Measurements from ENCODE around the gene PTPN3.
"Not testable (repeated sequence)": the region's sequence is repeated elsewhere in the genome, so short reads cannot be mapped to it uniquely, and the experiment has no call there.

The PTPN3 gene, protein sequence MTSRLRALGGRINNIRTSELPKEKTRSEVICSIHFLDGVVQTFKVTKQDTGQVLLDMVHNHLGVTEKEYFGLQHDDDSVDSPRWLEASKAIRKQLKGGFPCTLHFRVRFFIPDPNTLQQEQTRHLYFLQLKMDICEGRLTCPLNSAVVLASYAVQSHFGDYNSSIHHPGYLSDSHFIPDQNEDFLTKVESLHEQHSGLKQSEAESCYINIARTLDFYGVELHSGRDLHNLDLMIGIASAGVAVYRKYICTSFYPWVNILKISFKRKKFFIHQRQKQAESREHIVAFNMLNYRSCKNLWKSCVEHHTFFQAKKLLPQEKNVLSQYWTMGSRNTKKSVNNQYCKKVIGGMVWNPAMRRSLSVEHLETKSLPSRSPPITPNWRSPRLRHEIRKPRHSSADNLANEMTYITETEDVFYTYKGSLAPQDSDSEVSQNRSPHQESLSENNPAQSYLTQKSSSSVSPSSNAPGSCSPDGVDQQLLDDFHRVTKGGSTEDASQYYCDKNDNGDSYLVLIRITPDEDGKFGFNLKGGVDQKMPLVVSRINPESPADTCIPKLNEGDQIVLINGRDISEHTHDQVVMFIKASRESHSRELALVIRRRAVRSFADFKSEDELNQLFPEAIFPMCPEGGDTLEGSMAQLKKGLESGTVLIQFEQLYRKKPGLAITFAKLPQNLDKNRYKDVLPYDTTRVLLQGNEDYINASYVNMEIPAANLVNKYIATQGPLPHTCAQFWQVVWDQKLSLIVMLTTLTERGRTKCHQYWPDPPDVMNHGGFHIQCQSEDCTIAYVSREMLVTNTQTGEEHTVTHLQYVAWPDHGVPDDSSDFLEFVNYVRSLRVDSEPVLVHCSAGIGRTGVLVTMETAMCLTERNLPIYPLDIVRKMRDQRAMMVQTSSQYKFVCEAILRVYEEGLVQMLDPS

DNA sequence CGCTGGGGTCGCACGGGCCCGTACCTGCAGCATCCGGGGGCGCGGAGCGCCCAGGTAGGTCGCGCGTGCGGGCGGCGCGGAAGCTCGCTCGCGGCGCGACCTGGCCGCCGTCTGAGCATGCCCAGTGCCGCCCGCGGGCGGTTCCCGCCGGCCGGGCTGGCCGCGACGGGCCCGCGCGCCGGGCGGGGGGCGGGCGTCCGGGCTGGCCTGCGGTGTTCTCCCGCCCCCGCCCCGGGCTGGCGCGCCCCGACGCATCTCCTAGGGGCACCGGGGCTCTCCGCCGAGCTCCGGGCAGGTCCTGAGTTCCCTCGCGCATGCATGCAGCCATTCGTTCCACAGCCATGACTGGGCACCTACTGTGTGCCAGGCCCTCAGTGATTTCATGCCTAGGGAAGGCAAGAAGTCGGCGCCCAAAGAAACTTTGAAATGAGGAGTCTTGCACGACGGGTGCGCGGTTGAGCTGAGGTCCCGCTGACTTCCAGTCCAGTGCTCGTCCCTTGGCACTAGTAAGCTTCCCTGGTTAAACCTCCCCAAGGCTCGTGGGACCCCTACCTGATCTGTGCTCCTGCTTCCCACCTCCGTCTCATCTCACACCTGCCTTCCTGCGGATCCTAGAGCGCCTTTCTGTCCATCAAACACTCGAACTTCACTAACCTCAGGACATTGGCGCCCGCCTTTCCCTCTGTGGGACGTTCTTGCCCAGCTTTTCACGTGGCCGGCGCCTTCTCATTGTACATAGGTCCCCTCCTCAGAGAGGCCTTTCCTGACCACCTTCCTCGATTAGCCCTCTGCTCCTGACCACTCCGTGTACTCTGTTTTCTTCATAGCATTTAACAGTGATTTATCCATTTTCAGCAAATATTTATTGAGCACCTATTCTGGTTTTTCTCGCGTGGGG, at the start of gene PTPN3:
TSS of gene PTPN3 (minus strand) at position 113 of the 898 bp plus-strand sequence. CDS start 34,873 bp downstream, outside the sequence.
- DNase-seq (ENCODE audit: low read depth), result no peak

DNA sequence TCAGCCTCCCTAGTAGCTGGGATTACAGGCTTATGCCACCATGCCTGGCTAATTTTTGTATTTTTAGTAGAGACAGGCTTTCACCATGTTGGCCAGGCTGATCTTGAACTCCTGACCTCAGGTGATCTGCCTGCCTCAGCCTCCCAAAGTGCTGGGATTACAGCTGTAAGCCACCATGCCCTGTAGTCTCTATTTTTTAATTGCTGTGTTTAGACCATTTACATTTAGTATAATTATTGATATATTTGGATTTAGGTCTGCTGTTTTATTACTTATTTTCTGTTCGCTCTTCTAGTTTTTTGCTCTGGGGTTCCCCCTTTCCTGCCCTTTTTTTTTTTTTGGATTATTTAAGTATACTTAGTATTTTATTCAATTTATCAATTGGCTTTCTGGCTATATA, 46.8 kb upstream of the PTPN3 start:
- not testable (repeated sequence) for DNase-seq (ENCODE audit: low read depth)

DNA sequence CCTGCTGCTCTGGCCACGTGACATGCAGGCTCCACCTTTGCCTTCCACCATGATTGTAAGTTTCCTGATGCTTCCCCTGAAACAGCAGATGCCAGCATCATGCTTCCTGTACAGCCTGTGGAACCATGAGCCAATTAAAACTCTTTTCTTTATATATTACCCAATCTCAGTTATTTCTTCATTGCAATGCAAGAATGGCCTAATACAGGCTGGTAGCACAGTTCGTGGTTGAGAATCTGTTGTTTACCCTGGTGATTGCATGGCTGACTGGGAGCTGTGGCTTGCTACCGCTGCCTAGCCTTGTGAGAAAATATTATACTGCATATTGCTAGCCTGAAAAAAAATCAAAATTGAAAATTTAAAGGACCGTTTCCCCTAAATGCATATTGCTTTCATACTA, 44.8 kb upstream of the PTPN3 start:
- DNase-seq (ENCODE audit: low read depth), result no peak

GRCh38 chr9:109538346-109538745, 40.2 kb upstream of the PTPN3 start:
- DNase-seq (ENCODE audit: low read depth), result no peak

GRCh38 chr9:109537288-109537687, 39.2 kb upstream of the PTPN3 start:
- no peak for DNase-seq (ENCODE audit: low read depth)

DNA sequence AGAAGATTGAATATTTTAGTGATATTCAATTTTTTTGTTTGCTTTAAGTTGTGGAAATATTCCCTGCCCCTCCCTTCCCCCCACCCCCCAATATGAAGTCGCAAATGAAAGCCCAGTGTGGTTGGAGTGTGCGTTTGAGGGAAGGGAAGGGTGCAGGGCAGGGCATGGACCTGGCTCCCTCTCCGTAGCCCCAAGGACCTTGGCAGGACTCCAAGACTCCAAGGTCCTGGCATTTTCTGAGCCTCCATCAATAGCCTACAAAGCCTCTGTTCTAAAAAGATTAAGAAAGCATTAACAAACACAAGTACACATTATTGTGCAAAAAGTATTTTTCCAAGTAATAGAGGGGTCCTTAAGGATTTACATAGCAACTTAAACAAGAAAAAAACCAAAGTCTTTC, 38.8 kb upstream of the PTPN3 start:
- no peak for DNase-seq (ENCODE audit: low read depth)

GRCh38 chr9:109535365-109535764, 37.3 kb upstream of the PTPN3 start:
- no peak for DNase-seq (ENCODE audit: low read depth)

- no peak for DNase-seq (ENCODE audit: low read depth)
Observed at GRCh38 chr9:109534151-109534550, 36.0 kb upstream of the PTPN3 start.

DNA sequence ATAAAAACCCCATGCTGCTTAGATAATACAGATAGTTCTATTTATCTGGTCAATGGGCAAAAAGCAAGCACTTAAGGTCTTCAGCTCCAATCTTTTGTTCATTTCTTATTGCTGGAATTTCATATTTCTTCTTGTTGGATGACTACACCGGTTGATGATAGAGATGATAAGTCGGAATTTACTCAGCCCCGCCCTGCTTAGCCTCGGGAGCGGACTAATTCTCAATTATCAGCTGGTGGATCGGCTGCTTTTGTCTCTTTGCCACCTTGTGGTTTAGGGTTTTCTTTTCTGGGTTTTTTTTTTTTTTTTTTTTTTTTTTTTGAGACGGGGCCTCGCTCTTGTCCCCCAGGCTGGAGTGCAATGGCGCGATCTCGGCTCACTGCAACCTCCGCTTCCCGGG, 34.5 kb upstream of the PTPN3 start:
- DNase-seq (ENCODE audit: low read depth), result not testable (repeated sequence)

- DNase-seq (ENCODE audit: low read depth), result no peak
Observed at GRCh38 chr9:109522106-109522505, 24.0 kb upstream of the PTPN3 start.

- DNase-seq (ENCODE audit: low read depth), result no peak
Observed at GRCh38 chr9:109520475-109521132, 22.5 kb upstream of the PTPN3 start.

DNA sequence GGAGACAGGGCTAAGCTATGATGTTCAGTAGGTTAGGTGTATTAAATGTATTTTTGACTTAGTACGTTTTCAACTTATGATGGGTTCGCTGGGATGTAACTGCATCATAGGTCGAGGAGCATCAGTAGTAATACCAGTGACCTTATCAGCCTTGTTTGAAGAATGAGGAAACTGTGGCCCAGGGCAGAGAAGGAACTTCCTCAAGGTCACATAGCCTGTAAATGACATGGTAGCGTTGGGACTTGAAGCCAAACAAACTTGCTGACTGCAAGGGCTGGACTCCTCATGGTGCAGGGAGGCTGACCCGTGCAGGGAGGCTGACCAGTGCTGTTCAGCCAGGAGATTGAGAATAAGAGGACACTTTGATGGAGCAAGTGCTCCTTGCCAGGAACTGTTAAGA, 21.3 kb upstream of the PTPN3 start:
- no peak for DNase-seq (ENCODE audit: low read depth)

DNA sequence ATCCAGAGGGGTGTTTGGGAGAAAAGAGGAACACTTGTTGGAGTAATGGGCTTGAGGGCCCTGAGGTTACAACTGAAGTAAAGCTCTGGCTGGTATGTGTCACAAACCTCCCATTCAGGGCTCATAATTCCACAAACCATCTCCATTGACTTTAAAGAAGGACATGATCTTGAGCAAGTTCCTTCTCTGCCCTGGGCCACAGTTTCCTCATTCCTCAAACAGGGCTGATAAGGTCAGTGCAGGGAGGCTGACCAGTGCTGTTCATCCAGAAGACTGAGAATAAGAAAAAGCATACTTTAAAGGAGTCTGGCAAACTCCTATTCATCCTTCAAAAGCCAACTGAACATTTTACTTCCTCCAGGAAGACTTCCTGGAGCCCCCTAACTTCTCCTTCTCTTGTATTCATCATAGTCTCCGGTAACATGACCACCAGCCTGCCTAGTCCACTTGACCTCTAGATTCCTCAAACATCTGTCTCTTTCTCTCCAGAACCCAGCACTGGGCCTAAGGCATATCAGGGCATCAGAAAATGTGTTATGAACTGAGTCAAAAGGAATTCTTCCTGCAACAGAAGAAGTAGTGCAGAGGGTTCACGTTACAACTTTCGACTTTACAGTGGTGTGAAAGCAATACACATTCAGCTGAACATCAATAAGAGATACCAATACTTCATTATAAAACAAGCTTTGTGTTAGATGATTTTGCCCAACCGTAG, 20.7 kb upstream of the PTPN3 start:
- no peak for DNase-seq (ENCODE audit: low read depth)

DNA sequence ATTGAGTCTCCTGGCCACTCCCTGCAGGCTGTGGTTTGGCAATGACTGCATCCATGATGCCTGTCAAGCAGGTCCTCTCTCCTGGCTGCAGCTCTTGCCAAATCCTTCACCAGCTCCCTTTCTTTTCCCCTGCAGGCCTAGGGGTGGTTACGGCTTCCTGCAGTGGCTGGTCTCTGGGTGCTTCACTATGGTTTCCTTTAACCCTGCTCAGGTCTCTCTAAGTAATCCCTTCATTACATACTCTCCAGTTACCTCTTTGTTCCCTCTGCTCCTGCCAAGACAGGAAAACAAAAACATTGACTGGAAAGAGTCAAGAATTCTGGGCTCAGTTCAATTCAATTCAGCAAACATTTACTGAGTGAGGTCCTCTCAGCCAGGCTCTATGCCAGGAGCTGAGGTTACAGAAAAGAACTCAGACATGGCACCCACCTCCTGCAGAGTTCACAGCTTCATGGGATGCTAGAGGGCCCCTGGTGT, 19.8 kb upstream of the PTPN3 start:
- DNase-seq (ENCODE audit: low read depth), result no peak

- no peak for DNase-seq (ENCODE audit: low read depth)
Observed at GRCh38 chr9:109513871-109514270, 15.8 kb upstream of the PTPN3 start.

GRCh38 chr9:109512170-109512756, 14.2 kb upstream of the PTPN3 start:
- no peak for DNase-seq (ENCODE audit: low read depth)

DNA sequence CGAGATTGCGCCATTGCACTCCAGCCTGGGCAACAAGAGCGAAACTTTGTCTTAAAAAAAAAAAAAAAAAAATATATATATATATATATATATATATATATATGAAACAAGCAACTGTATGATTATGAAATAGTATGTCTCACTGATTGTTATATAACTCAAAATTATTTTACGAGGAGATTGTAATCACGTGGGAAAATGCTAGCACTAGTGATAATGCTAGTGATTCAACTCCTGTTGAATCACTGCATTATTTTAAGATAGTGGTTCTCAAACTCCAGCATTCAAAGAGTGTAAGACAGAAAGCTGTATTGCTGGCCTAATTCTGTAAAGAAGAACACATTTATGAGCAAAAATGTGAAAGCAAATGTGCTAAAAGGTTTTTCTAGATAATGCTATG, 12.4 kb upstream of the PTPN3 start:
- DNase-seq (ENCODE audit: low read depth), result no peak

- not testable (repeated sequence) for DNase-seq (ENCODE audit: low read depth)
Observed at GRCh38 chr9:109510042-109510441, 11.9 kb upstream of the PTPN3 start.

DNA sequence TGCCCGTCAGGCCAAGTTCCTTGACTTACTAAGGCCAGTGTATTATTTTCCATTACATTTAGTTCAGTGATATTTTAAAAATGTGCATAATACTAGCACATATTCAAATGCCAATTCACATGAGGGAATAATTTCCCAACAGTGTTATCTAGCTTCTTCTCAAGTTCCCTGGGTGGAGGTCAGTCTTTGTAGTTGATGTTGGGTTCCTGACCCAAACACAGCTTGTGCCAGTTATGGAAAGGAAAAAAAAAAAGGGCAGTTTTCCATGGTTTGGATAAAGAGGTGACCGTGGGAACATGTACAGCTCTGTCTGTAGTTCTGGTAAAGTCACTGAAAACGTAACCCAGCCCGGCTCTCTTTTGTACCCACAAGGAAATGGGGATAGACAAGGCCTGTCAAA, 11.5 kb upstream of the PTPN3 start:
- no peak for DNase-seq (ENCODE audit: low read depth)

GRCh38 chr9:109507421-109507838, 9.3 kb upstream of the PTPN3 start:
- DNase-seq (ENCODE audit: low read depth), result no peak

Measured in stimulated activated CD8-positive, alpha-beta memory T cell treated with anti-CD3 and anti-CD28 coated beads, Interleukin-7, amount 100 ng/mL, for 24 hours (primary cell).